H1 (cell line): ENCODE results near the gene FBXL17. TPM values are rescaled to one million over a fixed set of nuclear protein-coding genes. Genes with fewer than 3 reads are reported as not detected.
A peak's percentile ranks its signal among the peaks of the same experiment; 100 is the strongest.

Source experiments
- CTCF ChIA-PET: fragments of 300-600 bp; sonication (Branson Sonifier 250); formaldehyde crosslinking; loops from one replicate; lab custom pipeline; 2021; ENCODE audit not compliant: partially characterized antibody; lab: Charles Lee
- POLR2A ChIA-PET: fragments of 300-600 bp; sonication (Branson Sonifier 250); formaldehyde crosslinking; loops from one replicate; lab custom pipeline; 2021; ENCODE audit warnings: inconsistent platforms; ENCODE audit not compliant: partially characterized antibody; lab: Charles Lee
- DNase-seq, 2 experiments: peaks; one replicate each; pipeline versions ENCODE4 v3.0.0 to v3.0.0-alpha.2; 2010 to 2022; ENCODE audit warnings: low spot score in 2 of 2, low read depth in 1 of 2, mixed read lengths in 1 of 2
- FAIRE-seq: peaks from 2 replicates; lab custom pipeline; 2011; peaks lifted over from hg19 to GRCh38; lab: Jason Lieb, UNC
- H2AFZ ChIP-seq: 2 replicates; pipeline ENCODE4 v1.8.1; 2012; ENCODE audit warnings: low read length, inconsistent platforms
- H2AK5ac ChIP-seq: 2 replicates; pipeline ENCODE4 v1.6.1; 2013; ENCODE audit warnings: low read depth, low read length
- H2BK120ac ChIP-seq: replicated peaks from 2 replicates; pipeline ENCODE3; 2013; ENCODE audit warnings: low read depth, low read length, inconsistent platforms
- H2BK12ac ChIP-seq: 2 replicates; pipeline ENCODE4 v1.6.1; 2013; ENCODE audit warnings: low read depth, low read length
- H2BK15ac ChIP-seq: 2 replicates; pipeline ENCODE4 v1.6.1; 2013; ENCODE audit warnings: low read length
- H2BK20ac ChIP-seq: 2 replicates; pipeline ENCODE4 v1.6.1; 2013; ENCODE audit warnings: low read length
- H2BK5ac ChIP-seq: 2 replicates; pipeline ENCODE4 v1.6.1; 2013; ENCODE audit warnings: low read depth, low read length
- H3K14ac ChIP-seq: 2 replicates; pipeline ENCODE4 v1.6.1; 2013; ENCODE audit warnings: inconsistent platforms; ENCODE audit not compliant: insufficient read length
- H3K18ac ChIP-seq: 2 replicates; pipeline ENCODE4 v1.6.1; 2013; ENCODE audit warnings: low read length; ENCODE audit errors: extremely low read depth
- H3K23ac ChIP-seq: 2 replicates; pipeline ENCODE4 v1.6.1; 2013; ENCODE audit warnings: inconsistent platforms; ENCODE audit not compliant: insufficient read length
- H3K23me2 ChIP-seq: 2 replicates; pipeline ENCODE4 v1.6.1; 2013; ENCODE audit warnings: low read depth, low read length
- H3K27ac ChIP-seq: 2 replicates; pipeline ENCODE4 v1.6.1; 2011; ENCODE audit warnings: low read depth, low read length, inconsistent platforms
- H3K27me3 ChIP-seq, 4 experiments: replicated peaks in 1 of 4; 1 replicate in 1 of 4; 2 replicates in 3 of 4; pipeline versions ENCODE4 v1.6.1 to v1.8.1; 2011 to 2013; ENCODE audit warnings: low read length in 3 of 4, mild to moderate bottlenecking in 3 of 4, inconsistent platforms in 2 of 4, mixed read lengths in 2 of 4, moderate library complexity in 1 of 4; ENCODE audit not compliant: control insufficient read depth in 3 of 4, insufficient read depth in 3 of 4; ENCODE audit errors: extremely low read depth in 1 of 4
- H3K36me3 ChIP-seq, 4 experiments: 2 replicates each; pipeline versions ENCODE4 v1.6.1 to v1.8.1; 2011 to 2013; ENCODE audit warnings: mild to moderate bottlenecking in 4 of 4, low read length in 3 of 4, moderate library complexity in 2 of 4, control low read depth in 1 of 4, inconsistent platforms in 1 of 4; ENCODE audit not compliant: insufficient read depth in 4 of 4, control insufficient read depth in 2 of 4
- H3K4ac ChIP-seq: replicated peaks from 2 replicates; pipeline ENCODE3; 2013; ENCODE audit warnings: low read length, low read depth, mixed read lengths, inconsistent platforms; ENCODE audit not compliant: insufficient read length
- H3K4me1 ChIP-seq, 4 experiments: replicated peaks in 1 of 4; 1 replicate in 1 of 4; 2 replicates in 3 of 4; pipeline versions ENCODE4 v1.6.1 to v1.8.1; 2011 to 2013; ENCODE audit warnings: low read length in 3 of 4, inconsistent platforms in 2 of 4, mixed read lengths in 1 of 4; ENCODE audit not compliant: insufficient read depth in 4 of 4, control insufficient read depth in 3 of 4
- H3K4me2 ChIP-seq, 2 experiments: 2 replicates each; pipeline versions ENCODE4 v1.6.1 to v1.8.1; 2011 to 2013; ENCODE audit warnings: low read depth in 2 of 2, low read length in 2 of 2, control low read depth in 1 of 2, inconsistent platforms in 1 of 2, mild to moderate bottlenecking in 1 of 2; ENCODE audit not compliant: insufficient read depth in 1 of 2
- H3K4me3 ChIP-seq, 4 experiments: fragments of 200-600, 300-600 bp in 1 of 4; sonication (generic), shearing (Covaris generic), sonication (Bioruptor Twin) in 1 of 4; 2 replicates each; pipeline versions ENCODE4 v1.5.1 to v1.8.1; 2011 to 2016; ENCODE audit warnings: low read length in 4 of 4, low read depth in 3 of 4, control low read depth in 2 of 4, inconsistent platforms in 2 of 4, mild to moderate bottlenecking in 2 of 4, mixed read lengths in 1 of 4, moderate library complexity in 1 of 4; ENCODE audit not compliant: insufficient read depth in 2 of 4; ENCODE audit errors: extremely low read depth in 1 of 4
- H3K56ac ChIP-seq: replicated peaks from 2 replicates; pipeline ENCODE3; 2013; ENCODE audit warnings: low read depth, mild to moderate bottlenecking, mixed read lengths, low read length, inconsistent platforms; ENCODE audit not compliant: insufficient read length
- H3K79me1 ChIP-seq: 2 replicates; pipeline ENCODE4 v1.6.1; 2013; ENCODE audit warnings: low read depth, low read length, control low read depth
- H3K79me2 ChIP-seq, 2 experiments: 2 replicates each; pipeline versions ENCODE4 v1.6.1 to v1.8.1; 2012 to 2013; ENCODE audit warnings: low read length in 2 of 2, mild to moderate bottlenecking in 2 of 2, inconsistent platforms in 1 of 2; ENCODE audit not compliant: insufficient read depth in 2 of 2, control insufficient read depth in 1 of 2
- H3K9ac ChIP-seq, 4 experiments: replicated peaks in 1 of 4; 1 replicate in 1 of 4; 2 replicates in 3 of 4; pipeline versions ENCODE4 v1.6.1 to v1.8.1; 2011 to 2013; ENCODE audit warnings: low read depth in 3 of 4, low read length in 3 of 4, control low read depth in 2 of 4, mild to moderate bottlenecking in 2 of 4, moderate library complexity in 2 of 4, inconsistent platforms in 1 of 4; ENCODE audit errors: extremely low read depth in 1 of 4
- H3K9me3 ChIP-seq, 2 experiments: 2 replicates each; pipeline versions ENCODE4 v1.6.1 to v1.8.1; 2012 to 2013; ENCODE audit warnings: mild to moderate bottlenecking in 2 of 2, moderate library complexity in 2 of 2, control low read depth in 1 of 2, inconsistent platforms in 1 of 2, low read depth in 1 of 2, low read length in 1 of 2, mixed read lengths in 1 of 2; ENCODE audit not compliant: insufficient read depth in 2 of 2
- H4K20me1 ChIP-seq, 2 experiments: replicated peaks in 1 of 2; 2 replicates each; pipeline versions ENCODE3 to v1.8.1; 2011 to 2013; ENCODE audit warnings: inconsistent platforms in 2 of 2, low read length in 2 of 2, mild to moderate bottlenecking in 1 of 2; ENCODE audit not compliant: insufficient read depth in 2 of 2, control insufficient read depth in 1 of 2
- H4K5ac ChIP-seq: 2 replicates; pipeline ENCODE4 v1.6.1; 2013; ENCODE audit warnings: low read length, low read depth, mixed read lengths, inconsistent platforms; ENCODE audit not compliant: insufficient read length
- H4K8ac ChIP-seq: 2 replicates; pipeline ENCODE4 v1.8.0; 2013; ENCODE audit warnings: mild to moderate bottlenecking, moderate library complexity, low read length, inconsistent platforms; ENCODE audit not compliant: insufficient read depth; ENCODE audit errors: extremely low read depth
- H4K91ac ChIP-seq: replicated peaks from 2 replicates; pipeline ENCODE3; 2013; ENCODE audit warnings: low read length, mixed read lengths, inconsistent platforms; ENCODE audit not compliant: insufficient read length
- CBX8 ChIP-seq: fragments of 300-800, 300-1000 bp; sonication (generic); IDR thresholded peaks from 2 replicates; pipeline ENCODE4 v1.7.1; 2016; ENCODE audit warnings: low read depth, low read length, borderline replicate concordance
- CEBPB ChIP-seq: IDR thresholded peaks from 2 replicates; pipeline ENCODE4 v1.6.1; 2012; ENCODE audit warnings: low read depth, low read length
- NANOG ChIP-seq: IDR thresholded peaks from 2 replicates; pipeline ENCODE4 v1.6.1; 2011; ENCODE audit warnings: low read length, low read depth, mild to moderate bottlenecking, inconsistent platforms; ENCODE audit not compliant: insufficient read depth, poor library complexity, severe bottlenecking
- RAD21 ChIP-seq, 2 experiments: IDR thresholded peaks in 1 of 2; conservative IDR thresholded peaks in 1 of 2; 2 replicates each; pipeline ENCODE4 v1.6.1; 2011; ENCODE audit warnings: low read depth in 2 of 2, low read length in 2 of 2, improper control_type of control experiment in 1 of 2, inconsistent platforms in 1 of 2, mild to moderate bottlenecking in 1 of 2, moderate library complexity in 1 of 2
- SIX5 ChIP-seq: IDR thresholded peaks from 2 replicates; pipeline ENCODE4 v1.6.1; 2011; ENCODE audit warnings: mild to moderate bottlenecking, low read depth, low read length
- WGBS, 2 experiments: shearing (Covaris generic) in 1 of 2; methylation state at CpG; one replicate each; pipeline versions ENCODE4 v1.1.6 to v1.1.7; 2013 to 2015; ENCODE audit warnings: low lambda C conversion rate in 2 of 2, mixed read lengths in 2 of 2, inconsistent platforms in 1 of 2, low coverage in 1 of 2, missing lambda C conversion rate in 1 of 2; ENCODE audit not compliant: insufficient replicate concordance in 2 of 2, insufficient coverage in 1 of 2, insufficient read length in 1 of 2; ENCODE audit errors: extremely low coverage in 1 of 2, missing lambda C conversion rate in 1 of 2; 5-methylcytosine and 5-hydroxymethylcytosine counted together
- polyA plus RNA-seq, 7 experiments: library from polyadenylated mRNA; depleted of rRNA in 3 of 7; stranded (reverse) in 5 of 7; unstranded in 2 of 7; fragments of >200 nt in 5 of 7; fragments of 200-250 nt in 2 of 7; gene quantifications; 1 replicate in 5 of 7; 2 replicates in 1 of 7; 4 replicates in 1 of 7; pipeline versions ENCODE4 v1.2.1 to v1.2.3, GENCODE V29; 2011 to 2013; ENCODE audit warnings: missing spikeins in 2 of 7, mixed read lengths in 2 of 7
- total RNA-seq: library from RNA; stranded (reverse); fragmentation: NEBNext Ultra II Directional; extraction: Animal tissue kit (Norgen Biotek cat#: 25700); gene quantifications from 2 replicates; pipeline ENCODE4 v1.2.1, GENCODE V29; 2021
- TF ChIP-seq, protein P1 (sequence below): IDR thresholded peaks from 2 replicates; pipeline ENCODE4 v1.6.1; 2012; ENCODE audit warnings: low read length, inconsistent platforms

The FBXL17 gene
- total and polyA plus RNA-seq, 2 of the 8 experiments (the other 6 are each of a cell fraction or from before 2014, with no cell fraction given): 0.35 to 4.3 TPM

DNA sequence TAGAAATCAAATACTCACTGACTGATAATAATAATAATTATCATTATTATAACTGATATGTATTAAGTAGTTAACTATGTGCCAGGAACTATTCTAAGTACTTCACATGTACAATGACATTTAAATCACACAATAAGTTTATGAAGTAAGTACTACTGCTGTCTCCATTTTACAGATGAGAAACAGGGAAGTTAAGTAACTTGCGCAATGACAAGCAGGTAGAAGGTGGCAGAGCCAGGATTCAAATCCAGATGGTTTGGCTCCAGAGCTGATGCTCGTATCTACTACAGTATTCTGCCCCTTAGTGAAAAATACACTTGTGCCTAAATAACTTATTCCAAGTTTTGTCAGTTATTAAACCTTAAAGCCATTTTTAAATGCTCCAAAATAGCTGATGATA lies 217.3 kb downstream of the FBXL17 start:
- H3K4me2 ChIP-seq: no peak overlapping the region
- DNase-seq (no peak), FAIRE-seq (no peak)
- H3K56ac ChIP-seq: no peak overlapping the region
- H4K8ac ChIP-seq: no peak overlapping the region
- H3K4me1 ChIP-seq: no peaks in the 10 kb centered on the region
- no peak overlapping the region for H2BK5ac ChIP-seq
- no peak overlapping the region for H3K4me3 ChIP-seq
- H3K18ac ChIP-seq: no peak overlapping the region
- ChIA-PET CTCF (no interaction called here), POLR2A (no interaction called here)
- H3K23ac ChIP-seq: no peak overlapping the region
- no peaks in the 10 kb centered on the region for H3K79me1 ChIP-seq
- H2BK120ac ChIP-seq: no peak overlapping the region
- no peak overlapping the region for H2AFZ ChIP-seq
- H2BK15ac ChIP-seq: no peak overlapping the region
- no peaks in the 10 kb centered on the region for H4K20me1 ChIP-seq
- H3K27ac ChIP-seq: no peak overlapping the region
- 94% methylated on average over 2 of the region's 2 CpGs; no CpG with 5 or more reads in 1 of the 2 experiments for WGBS, 2 experiments
- no peak overlapping the region for H4K91ac ChIP-seq
- H3K4ac ChIP-seq: no peak overlapping the region
- H3K9me3 ChIP-seq: no peaks in the 10 kb centered on the region
- no peaks in the 10 kb centered on the region for H3K27me3 ChIP-seq
- no peaks in the 10 kb centered on the region for H3K79me2 ChIP-seq
- no peak overlapping the region for H3K14ac ChIP-seq
- H3K9ac ChIP-seq: no peak overlapping the region
- no peak overlapping the region for H2BK12ac ChIP-seq
- H2BK20ac ChIP-seq: no peak overlapping the region
- H2AK5ac ChIP-seq: no peak overlapping the region
- no peaks in the 10 kb centered on the region for H3K36me3 ChIP-seq
- H3K23me2 ChIP-seq: no peaks in the 10 kb centered on the region
- TF ChIP-seq CEBPB: peak; percentile 67; the same call in 1 of the 2 replicates
- no peak for TF ChIP-seq CBX8
- TF ChIP-seq NANOG: no peak
- no peak for TF ChIP-seq RAD21 (IDR thresholded peaks at IDR 0.05 in 1 of 2, conservative IDR thresholded peaks at IDR 0.05 in 1 of 2; ENCODE audit: low read depth in 2 of 2, low read length in 2 of 2)
- TF ChIP-seq, protein P1, sequence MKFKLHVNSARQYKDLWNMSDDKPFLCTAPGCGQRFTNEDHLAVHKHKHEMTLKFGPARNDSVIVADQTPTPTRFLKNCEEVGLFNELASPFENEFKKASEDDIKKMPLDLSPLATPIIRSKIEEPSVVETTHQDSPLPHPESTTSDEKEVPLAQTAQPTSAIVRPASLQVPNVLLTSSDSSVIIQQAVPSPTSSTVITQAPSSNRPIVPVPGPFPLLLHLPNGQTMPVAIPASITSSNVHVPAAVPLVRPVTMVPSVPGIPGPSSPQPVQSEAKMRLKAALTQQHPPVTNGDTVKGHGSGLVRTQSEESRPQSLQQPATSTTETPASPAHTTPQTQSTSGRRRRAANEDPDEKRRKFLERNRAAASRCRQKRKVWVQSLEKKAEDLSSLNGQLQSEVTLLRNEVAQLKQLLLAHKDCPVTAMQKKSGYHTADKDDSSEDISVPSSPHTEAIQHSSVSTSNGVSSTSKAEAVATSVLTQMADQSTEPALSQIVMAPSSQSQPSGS: no peak
- TF ChIP-seq SIX5: no peak
- TF ChIP-seq, all 59 proteins: peak for 1
- H4K5ac ChIP-seq: no peak overlapping the region
